ENCODE data around the gene IL1RAP.
A peak's percentile ranks its signal among the peaks of the same experiment; 100 is the strongest.

The IL1RAP gene

DNA sequence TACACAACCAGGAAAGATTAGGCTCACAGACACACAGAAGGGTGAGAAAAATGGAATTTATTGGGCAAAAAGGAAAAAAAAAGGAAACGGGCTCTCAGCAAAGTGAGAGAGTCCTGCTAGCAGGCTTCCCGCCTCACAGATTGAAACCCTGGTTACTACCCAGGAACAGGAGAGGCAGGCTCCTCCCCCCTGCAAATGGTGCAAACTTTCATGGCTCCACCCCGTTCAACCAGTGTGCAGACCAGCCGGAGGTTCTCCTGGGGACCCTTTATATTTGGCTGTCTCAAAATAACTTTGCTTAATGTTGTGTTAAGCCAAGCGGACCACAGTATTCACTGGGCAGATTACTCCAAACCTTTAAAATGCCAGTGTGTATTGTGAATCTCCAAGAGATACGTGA, 40.3 kb downstream of the IL1RAP start:
- no peak for TF ChIP-seq MYC (IDR thresholded peaks at IDR 0.05; ENCODE audit: low read depth, low read length)
- TF ChIP-seq, protein P1, sequence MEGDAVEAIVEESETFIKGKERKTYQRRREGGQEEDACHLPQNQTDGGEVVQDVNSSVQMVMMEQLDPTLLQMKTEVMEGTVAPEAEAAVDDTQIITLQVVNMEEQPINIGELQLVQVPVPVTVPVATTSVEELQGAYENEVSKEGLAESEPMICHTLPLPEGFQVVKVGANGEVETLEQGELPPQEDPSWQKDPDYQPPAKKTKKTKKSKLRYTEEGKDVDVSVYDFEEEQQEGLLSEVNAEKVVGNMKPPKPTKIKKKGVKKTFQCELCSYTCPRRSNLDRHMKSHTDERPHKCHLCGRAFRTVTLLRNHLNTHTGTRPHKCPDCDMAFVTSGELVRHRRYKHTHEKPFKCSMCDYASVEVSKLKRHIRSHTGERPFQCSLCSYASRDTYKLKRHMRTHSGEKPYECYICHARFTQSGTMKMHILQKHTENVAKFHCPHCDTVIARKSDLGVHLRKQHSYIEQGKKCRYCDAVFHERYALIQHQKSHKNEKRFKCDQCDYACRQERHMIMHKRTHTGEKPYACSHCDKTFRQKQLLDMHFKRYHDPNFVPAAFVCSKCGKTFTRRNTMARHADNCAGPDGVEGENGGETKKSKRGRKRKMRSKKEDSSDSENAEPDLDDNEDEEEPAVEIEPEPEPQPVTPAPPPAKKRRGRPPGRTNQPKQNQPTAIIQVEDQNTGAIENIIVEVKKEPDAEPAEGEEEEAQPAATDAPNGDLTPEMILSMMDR (IDR thresholded peaks at IDR 0.05; ENCODE audit: low read depth, low read length): no peak
- TF ChIP-seq, protein P2, sequence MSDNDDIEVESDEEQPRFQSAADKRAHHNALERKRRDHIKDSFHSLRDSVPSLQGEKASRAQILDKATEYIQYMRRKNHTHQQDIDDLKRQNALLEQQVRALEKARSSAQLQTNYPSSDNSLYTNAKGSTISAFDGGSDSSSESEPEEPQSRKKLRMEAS (IDR thresholded peaks at IDR 0.05; ENCODE audit: low read depth, low read length): no peak
- TF ChIP-seq POLR2A (IDR thresholded peaks at IDR 0.05; ENCODE audit: extremely low read depth, insufficient read length): no peak
- no peak overlapping the region for H3K4me3 ChIP-seq (ENCODE audit: low read depth, low read length)
- DNase-seq (ENCODE audit: low read depth): no peak

DNA sequence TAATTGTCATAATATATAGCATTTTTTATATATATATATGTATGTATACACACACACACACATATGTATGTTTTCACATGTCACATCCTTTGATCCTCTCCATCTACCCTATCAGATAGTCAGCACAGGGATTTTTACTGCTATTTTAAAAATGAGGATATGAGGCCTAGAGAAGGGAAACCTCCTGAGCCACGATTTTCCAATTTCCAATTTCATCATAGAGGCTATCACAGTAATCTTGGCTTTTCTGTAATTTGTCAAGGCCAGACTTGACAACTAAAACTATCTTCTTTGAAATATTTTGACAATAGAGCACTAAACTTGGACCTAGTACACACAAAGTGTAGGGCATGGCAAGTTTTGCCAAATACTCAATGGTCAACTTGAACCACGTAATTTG, 42.5 kb downstream of the IL1RAP start:
- DNase-seq (ENCODE audit: low read depth): no peak
- H3K4me3 ChIP-seq (ENCODE audit: low read depth, low read length): no peak overlapping the region
- TF ChIP-seq POLR2A (IDR thresholded peaks at IDR 0.05; ENCODE audit: extremely low read depth, insufficient read length) (no peak), MYC (IDR thresholded peaks at IDR 0.05; ENCODE audit: low read depth, low read length) (no peak)
- TF ChIP-seq, protein P1 (IDR thresholded peaks at IDR 0.05; ENCODE audit: low read depth, low read length): no peak
- TF ChIP-seq, protein P2 (IDR thresholded peaks at IDR 0.05; ENCODE audit: low read depth, low read length): no peak

DNA sequence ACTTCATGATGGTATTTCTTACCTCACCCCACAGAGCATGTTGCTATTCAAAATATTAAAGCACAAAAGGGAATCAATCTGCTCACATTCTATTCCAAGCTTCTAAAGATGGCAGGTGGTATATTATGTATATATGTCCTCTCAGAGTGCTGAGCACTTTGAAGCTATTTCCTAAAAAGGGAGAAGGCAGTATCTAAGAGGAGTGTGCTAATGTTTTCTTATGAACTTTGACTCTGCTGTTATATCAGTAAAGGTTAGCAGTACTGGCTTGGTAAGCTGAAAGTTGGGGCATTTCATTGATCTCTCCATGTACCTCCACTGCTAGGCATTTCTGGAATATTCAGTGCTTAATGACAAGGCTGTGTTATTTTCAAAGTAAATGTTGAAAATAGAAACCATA, 43.4 kb downstream of the IL1RAP start:
- H3K4me3 ChIP-seq (ENCODE audit: low read depth, low read length): no peak overlapping the region
- TF ChIP-seq POLR2A (IDR thresholded peaks at IDR 0.05; ENCODE audit: extremely low read depth, insufficient read length) (no peak), MYC (IDR thresholded peaks at IDR 0.05; ENCODE audit: low read depth, low read length) (no peak)
- TF ChIP-seq, protein P2 (IDR thresholded peaks at IDR 0.05; ENCODE audit: low read depth, low read length): no peak
- TF ChIP-seq, protein P1 (IDR thresholded peaks at IDR 0.05; ENCODE audit: low read depth, low read length): no peak
- DNase-seq (ENCODE audit: low read depth): no peak

DNA sequence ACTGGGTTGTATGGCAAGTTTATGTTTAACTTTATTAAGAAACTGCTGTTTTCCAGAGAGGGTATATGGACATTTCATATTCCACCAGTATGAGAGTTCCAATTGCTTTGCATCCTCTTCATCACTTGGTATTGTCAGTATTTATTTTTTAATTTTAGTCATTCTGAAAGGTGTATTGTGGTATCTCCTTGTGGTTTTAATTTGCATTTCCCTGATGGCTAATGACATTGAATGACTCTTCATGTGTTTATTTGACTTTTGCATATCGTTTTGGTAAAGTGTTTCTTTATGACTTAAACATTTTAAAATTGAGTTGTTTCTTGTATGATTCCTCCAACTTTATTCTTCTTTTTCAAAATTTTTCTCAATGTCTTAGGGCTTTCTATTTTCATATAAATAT, 44.4 kb downstream of the IL1RAP start:
- TF ChIP-seq, protein P2 (IDR thresholded peaks at IDR 0.05; ENCODE audit: low read depth, low read length): no peak
- TF ChIP-seq POLR2A (IDR thresholded peaks at IDR 0.05; ENCODE audit: extremely low read depth, insufficient read length): no peak
- TF ChIP-seq MYC (IDR thresholded peaks at IDR 0.05; ENCODE audit: low read depth, low read length): no peak
- TF ChIP-seq, protein P1 (IDR thresholded peaks at IDR 0.05; ENCODE audit: low read depth, low read length): no peak
- no peak for DNase-seq (ENCODE audit: low read depth)
- H3K4me3 ChIP-seq (ENCODE audit: low read depth, low read length): no peak overlapping the region

DNA sequence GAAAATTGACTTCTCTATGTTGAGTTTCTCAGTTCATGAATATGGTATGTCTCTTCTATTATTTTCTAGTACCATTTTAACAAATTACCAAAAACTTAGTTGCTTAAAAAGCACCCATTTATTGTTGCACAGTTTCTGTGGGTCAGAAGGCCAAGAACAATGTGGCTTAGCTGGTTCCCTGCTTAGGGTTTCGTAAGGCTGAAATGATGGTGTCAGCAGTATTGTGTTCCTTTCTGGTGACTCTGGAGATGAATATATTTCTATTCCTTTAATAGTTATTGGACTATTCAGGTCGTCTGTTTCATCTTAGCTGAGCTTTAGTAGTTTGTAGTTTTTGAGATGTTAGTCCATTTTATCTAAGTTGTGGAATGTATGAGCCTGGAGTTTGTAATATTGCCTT, 44.9 kb downstream of the IL1RAP start:
- TF ChIP-seq, protein P2 (IDR thresholded peaks at IDR 0.05; ENCODE audit: low read depth, low read length): no peak
- TF ChIP-seq MYC (IDR thresholded peaks at IDR 0.05; ENCODE audit: low read depth, low read length): no peak
- TF ChIP-seq, protein P1 (IDR thresholded peaks at IDR 0.05; ENCODE audit: low read depth, low read length): no peak
- no peak for TF ChIP-seq POLR2A (IDR thresholded peaks at IDR 0.05; ENCODE audit: extremely low read depth, insufficient read length)
- peak; percentile 30 for DNase-seq (ENCODE audit: low read depth)
- H3K4me3 ChIP-seq (ENCODE audit: low read depth, low read length): no peak overlapping the region
